Measurements from ENCODE around the gene PTDSS2. TPM values are rescaled to one million over a fixed set of nuclear protein-coding genes. Genes with fewer than 3 reads are reported as not detected.

The PTDSS2 gene
- total RNA-seq, 1 donor: 42.3 TPM

GRCh38 chr11:488062-488461 lies 38.0 kb downstream of the PTDSS2 start:
- no peak for DNase-seq (ENCODE audit: low read depth in 2 of 3, low spot score in 2 of 3)

GRCh38 chr11:488579-488978 lies 38.5 kb downstream of the PTDSS2 start:
- no peak for DNase-seq (ENCODE audit: low read depth in 2 of 3, low spot score in 2 of 3)

GRCh38 chr11:488992-489391 lies 38.9 kb downstream of the PTDSS2 start:
- DNase-seq (ENCODE audit: low read depth in 2 of 3, low spot score in 2 of 3): no peak

GRCh38 chr11:489610-490185 lies 39.6 kb downstream of the PTDSS2 start:
- DNase-seq (ENCODE audit: low read depth in 2 of 3, low spot score in 2 of 3): no peak

- DNase-seq (ENCODE audit: low read depth in 2 of 3, low spot score in 2 of 3): no peak
Observed at GRCh38 chr11:490186-490929, 40.3 kb downstream of the PTDSS2 start.

GRCh38 chr11:490930-491260 lies 40.8 kb downstream of the PTDSS2 start:
- DNase-seq (ENCODE audit: low read depth in 2 of 3, low spot score in 2 of 3): no peak

GRCh38 chr11:491358-491757 lies 41.3 kb downstream of the PTDSS2 start:
- DNase-seq (ENCODE audit: low read depth in 2 of 3, low spot score in 2 of 3): no peak

GRCh38 chr11:492427-493226 lies 42.5 kb downstream of the PTDSS2 start:
- no peak for DNase-seq (ENCODE audit: low read depth in 2 of 3, low spot score in 2 of 3)

- DNase-seq (ENCODE audit: low read depth in 2 of 3, low spot score in 2 of 3): no peak
Observed at GRCh38 chr11:494761-495536, 44.9 kb downstream of the PTDSS2 start.

GRCh38 chr11:495537-495931 lies 45.5 kb downstream of the PTDSS2 start:
- DNase-seq (ENCODE audit: low read depth in 2 of 3, low spot score in 2 of 3): no peak

- DNase-seq (ENCODE audit: low read depth in 2 of 3, low spot score in 2 of 3): no peak
Observed at GRCh38 chr11:496834-497564, 46.9 kb downstream of the PTDSS2 start.

GRCh38 chr11:497565-498296 lies 47.7 kb downstream of the PTDSS2 start:
- DNase-seq (ENCODE audit: low read depth in 2 of 3, low spot score in 2 of 3): no peak

GRCh38 chr11:498297-499181 lies 48.5 kb downstream of the PTDSS2 start:
- no peak for DNase-seq (ENCODE audit: low read depth in 2 of 3, low spot score in 2 of 3)

- no peak for DNase-seq (ENCODE audit: low read depth in 2 of 3, low spot score in 2 of 3)
Observed at GRCh38 chr11:499201-500076, 49.4 kb downstream of the PTDSS2 start.

GRCh38 chr11:501001-501682 lies 51.1 kb downstream of the PTDSS2 start:
- DNase-seq (ENCODE audit: low read depth in 2 of 3, low spot score in 2 of 3): no peak

GRCh38 chr11:501683-502287 lies 51.7 kb downstream of the PTDSS2 start:
- DNase-seq (ENCODE audit: low read depth in 2 of 3, low spot score in 2 of 3): no peak

Measured in hematopoietic multipotent progenitor cell (in vitro differentiated cells).